Loucy (cell line): ENCODE results near the gene MMP28.

Source experiments
- H2AFZ ChIP-seq: fragments of 200-600 bp; sonication (generic); 2 replicates; pipeline ENCODE4 v1.6.0; 2016; ENCODE audit warnings: antibody characterized with exemption, mild to moderate bottlenecking, low read length, moderate library complexity
- H3F3A ChIP-seq: fragments of 200-600 bp; 2 replicates; pipeline ENCODE4 v1.6.0; 2016; ENCODE audit warnings: antibody characterized with exemption, low read depth, mild to moderate bottlenecking
- H3K27me3 ChIP-seq: fragments of 200-600 bp; sonication (generic); 2 replicates; pipeline ENCODE4 v1.6.1; 2014; ENCODE audit warnings: low read length, mild to moderate bottlenecking; ENCODE audit not compliant: insufficient read depth, poor library complexity, severe bottlenecking
- H3K36me3 ChIP-seq: fragments of 200-600 bp; sonication (generic); 2 replicates; pipeline ENCODE4 v1.6.1; 2016; ENCODE audit warnings: low read length; ENCODE audit not compliant: insufficient read depth
- H3K4me1 ChIP-seq: fragments of 200-600 bp; sonication (generic); 2 replicates; pipeline ENCODE4 v1.5.1; 2014; ENCODE audit warnings: low read length, mild to moderate bottlenecking; ENCODE audit not compliant: insufficient read depth, poor library complexity, severe bottlenecking
- H3K4me2 ChIP-seq: fragments of 200-600 bp; sonication (generic); 2 replicates; pipeline ENCODE4 v1.6.0; 2014; ENCODE audit warnings: antibody characterized with exemption, low read length, low read depth, mild to moderate bottlenecking; ENCODE audit not compliant: poor library complexity, severe bottlenecking
- H3K4me3 ChIP-seq: fragments of 200-600 bp; sonication (generic); 2 replicates; pipeline ENCODE4 v1.5.1; 2014; ENCODE audit warnings: low read length, mild to moderate bottlenecking, mixed read lengths; ENCODE audit not compliant: poor library complexity, severe bottlenecking
- H3K79me2 ChIP-seq: fragments of 200-600 bp; sonication (generic); 2 replicates; pipeline ENCODE4 v1.6.1; 2014; ENCODE audit warnings: low read length; ENCODE audit not compliant: insufficient read depth
- H3K9ac ChIP-seq: fragments of 200-600 bp; sonication (generic); 2 replicates; pipeline ENCODE4 v1.6.0; 2014; ENCODE audit warnings: mild to moderate bottlenecking, low read depth, low read length, moderate library complexity; ENCODE audit not compliant: poor library complexity, severe bottlenecking
- H3K9me2 ChIP-seq: fragments of 200-600 bp; sonication (generic); replicated peaks from 2 replicates; pipeline ENCODE4 v1.6.1; 2016; ENCODE audit warnings: low read depth, low read length, mixed read lengths
- H3K9me3 ChIP-seq: fragments of 200-600 bp; sonication (generic); 2 replicates; pipeline ENCODE4 v1.6.1; 2014; ENCODE audit warnings: mild to moderate bottlenecking, antibody characterized with exemption, low read length, low read depth; ENCODE audit not compliant: insufficient read depth
- H4K20me1 ChIP-seq: fragments of 200-600 bp; sonication (generic); 2 replicates; pipeline ENCODE4 v1.6.0; 2014; ENCODE audit warnings: antibody characterized with exemption, low read length, mild to moderate bottlenecking; ENCODE audit not compliant: insufficient read depth, poor library complexity, severe bottlenecking
- CTCF ChIP-seq: fragments of 200-600 bp; sonication (generic); conservative IDR thresholded peaks from 2 replicates; pipeline ENCODE4 v1.5.1; 2014; ENCODE audit warnings: mild to moderate bottlenecking, antibody characterized with exemption, low read length
- EZH2phosphoT487 ChIP-seq: fragments of 200-600 bp; IDR thresholded peaks from 2 replicates; pipeline ENCODE4 v1.6.1; 2018; ENCODE audit warnings: antibody characterized with exemption, mild to moderate bottlenecking, moderate library complexity, borderline replicate concordance

MMP28 gene

GRCh38 chr17:35747540-35748017 is 47.9 kb downstream of the MMP28 start:
- no peaks in the 10 kb centered on the region for H3K36me3 ChIP-seq
- TF ChIP-seq CTCF: peak; percentile 87
- TF ChIP-seq EZH2phosphoT487: no peak
- no peak overlapping the region for H2AFZ ChIP-seq
- H3K79me2 ChIP-seq: no peaks in the 10 kb centered on the region
- no peaks in the 10 kb centered on the region for H3K9me3 ChIP-seq
- peaks cover 3% of the 10 kb centered on the region for H3K4me1 ChIP-seq
- no peaks in the 10 kb centered on the region for H4K20me1 ChIP-seq
- no peak overlapping the region for H3K4me2 ChIP-seq
- H3K9ac ChIP-seq: no peak overlapping the region
- no peaks in the 10 kb centered on the region for H3K27me3 ChIP-seq
- no peaks in the 10 kb centered on the region for H3F3A ChIP-seq
- H3K9me2 ChIP-seq: no peaks in the 10 kb centered on the region
- H3K4me3 ChIP-seq: no peak overlapping the region

GRCh38 chr17:35745749-35746320 is 49.6 kb downstream of the MMP28 start:
- no peak overlapping the region for H2AFZ ChIP-seq
- no peak overlapping the region for H3K4me3 ChIP-seq
- no peaks in the 10 kb centered on the region for H3K9me3 ChIP-seq
- H3K79me2 ChIP-seq: no peaks in the 10 kb centered on the region
- no peaks in the 10 kb centered on the region for H3K27me3 ChIP-seq
- H3K36me3 ChIP-seq: no peaks in the 10 kb centered on the region
- TF ChIP-seq EZH2phosphoT487 (no peak), CTCF (no peak)
- no peaks in the 10 kb centered on the region for H3K9me2 ChIP-seq
- H4K20me1 ChIP-seq: no peaks in the 10 kb centered on the region
- H3K9ac ChIP-seq: no peak overlapping the region
- no peaks in the 10 kb centered on the region for H3F3A ChIP-seq
- peaks cover 3% of the 10 kb centered on the region for H3K4me1 ChIP-seq
- H3K4me2 ChIP-seq: no peak overlapping the region

GRCh38 chr17:35745246-35745645 is 50.2 kb downstream of the MMP28 start:
- no peaks in the 10 kb centered on the region for H3K27me3 ChIP-seq
- H3K36me3 ChIP-seq: no peaks in the 10 kb centered on the region
- H3K9me3 ChIP-seq: no peaks in the 10 kb centered on the region
- no peak overlapping the region for H3K4me2 ChIP-seq
- no peak overlapping the region for H3K9ac ChIP-seq
- H3K4me1 ChIP-seq: peaks cover 2% of the 10 kb centered on the region
- no peaks in the 10 kb centered on the region for H3K9me2 ChIP-seq
- no peaks in the 10 kb centered on the region for H3K79me2 ChIP-seq
- no peak for TF ChIP-seq EZH2phosphoT487
- TF ChIP-seq CTCF: no peak
- H2AFZ ChIP-seq: no peak overlapping the region
- H3F3A ChIP-seq: no peaks in the 10 kb centered on the region
- H4K20me1 ChIP-seq: no peaks in the 10 kb centered on the region
- H3K4me3 ChIP-seq: no peak overlapping the region
